HS-5 (cell line): ENCODE data around the gene SPINK14.

Experiments
- DNase-seq: peaks from one replicate; pipeline ENCODE4 v3.0.0-alpha.2; 2012; ENCODE audit warnings: low read depth

The SPINK14 gene, protein sequence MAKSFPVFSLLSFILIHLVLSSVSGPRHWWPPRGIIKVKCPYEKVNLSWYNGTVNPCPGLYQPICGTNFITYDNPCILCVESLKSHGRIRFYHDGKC

DNA sequence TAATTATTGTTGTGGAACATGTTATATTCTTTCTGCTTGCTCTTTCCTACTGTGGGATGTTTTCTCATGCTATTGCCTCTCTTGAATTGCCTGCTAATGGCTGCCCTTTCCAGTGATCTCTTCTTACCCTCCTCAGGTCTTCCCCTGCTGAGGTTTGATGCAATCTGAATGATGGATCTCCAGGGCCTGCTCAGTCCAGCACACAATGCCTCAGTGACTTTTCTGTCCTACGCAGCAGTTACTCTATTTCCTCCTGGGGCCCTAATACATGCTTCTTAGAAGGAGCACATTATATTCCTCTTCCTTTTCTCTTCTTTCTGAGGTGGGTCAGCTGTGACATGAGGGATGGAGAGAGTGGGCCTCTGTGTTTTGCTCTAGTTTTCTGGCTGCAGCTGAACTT lies at the start of gene SPINK14:
Gene SPINK14, plus strand, starts transcription at position 301 of the 400 bp plus-strand sequence. CDS start 1,187 bp downstream, outside the sequence.
- no peak for DNase-seq

- no peak for DNase-seq
Observed at GRCh38 chr5:148120317-148120716, 48.0 kb upstream of the SPINK14 start.

GRCh38 chr5:148125641-148126040 lies 42.7 kb upstream of the SPINK14 start:
- no peak for DNase-seq

DNA sequence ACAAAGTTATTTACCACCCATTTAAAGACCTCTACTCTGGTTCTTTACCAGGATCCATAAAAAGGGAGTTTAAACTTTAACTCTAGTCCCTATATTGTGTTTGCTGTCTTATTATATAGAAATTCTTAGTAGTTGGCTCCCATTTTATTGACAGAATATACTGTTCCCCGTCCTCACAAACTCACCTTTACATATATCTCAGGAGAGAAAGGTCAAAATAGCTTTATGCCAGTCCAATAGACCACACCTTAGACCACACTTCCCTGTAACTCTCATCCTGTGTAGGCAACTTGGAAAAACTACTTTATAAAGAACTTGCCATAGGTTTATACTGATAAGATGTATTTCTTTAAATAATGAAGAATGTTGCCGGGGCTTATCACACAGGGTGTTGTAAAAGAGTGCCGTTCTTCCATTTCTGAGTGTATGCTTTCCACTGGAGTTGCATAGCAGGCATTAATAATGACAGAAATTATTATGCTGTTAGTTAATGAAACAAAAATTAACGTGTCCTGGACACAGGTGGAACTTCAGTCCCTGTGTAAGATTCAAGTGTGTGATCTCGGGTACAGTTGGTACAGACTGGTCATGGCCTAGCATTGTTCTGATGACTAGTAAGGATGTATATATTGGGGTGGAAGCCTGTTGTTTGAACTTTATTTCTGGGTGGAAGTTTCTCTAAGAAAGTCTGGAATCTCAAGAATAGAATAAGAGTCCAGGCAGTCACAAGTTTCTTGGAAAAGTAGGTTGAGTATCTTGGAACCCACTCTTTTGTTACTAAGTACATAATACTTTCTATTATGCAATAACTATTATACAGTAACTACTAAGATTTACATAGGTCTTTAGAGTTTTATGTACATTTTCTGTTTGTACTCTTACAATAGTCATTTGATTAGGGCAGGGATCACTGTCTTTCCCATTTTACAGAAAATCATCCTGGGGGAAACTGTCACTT lies 33.0 kb upstream of the SPINK14 start:
- DNase-seq = no peak

DNA sequence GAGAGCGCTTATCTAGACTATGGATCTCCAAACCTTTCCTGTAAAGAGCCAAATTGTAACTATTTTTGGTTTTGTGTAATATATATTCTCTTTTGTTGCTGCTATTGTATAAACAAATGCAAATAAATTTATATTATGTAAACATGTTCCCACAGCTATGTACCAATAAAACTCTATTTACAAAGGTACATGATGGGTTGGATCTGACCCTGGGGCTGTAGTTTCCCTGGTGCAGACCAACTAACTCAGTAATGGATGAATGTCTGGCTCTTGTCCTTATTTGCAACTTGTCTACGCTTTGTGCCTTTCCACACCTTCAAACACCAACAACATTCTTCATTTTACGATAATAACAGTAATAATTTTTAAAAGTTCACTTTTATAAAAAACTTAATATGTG lies 27.5 kb upstream of the SPINK14 start:
- DNase-seq = no peak

- DNase-seq = no peak
Observed at GRCh38 chr5:148141645-148142044, 26.7 kb upstream of the SPINK14 start.

- peak; percentile 33 for DNase-seq
Observed at GRCh38 chr5:148145916-148146315, 22.4 kb upstream of the SPINK14 start.

DNA sequence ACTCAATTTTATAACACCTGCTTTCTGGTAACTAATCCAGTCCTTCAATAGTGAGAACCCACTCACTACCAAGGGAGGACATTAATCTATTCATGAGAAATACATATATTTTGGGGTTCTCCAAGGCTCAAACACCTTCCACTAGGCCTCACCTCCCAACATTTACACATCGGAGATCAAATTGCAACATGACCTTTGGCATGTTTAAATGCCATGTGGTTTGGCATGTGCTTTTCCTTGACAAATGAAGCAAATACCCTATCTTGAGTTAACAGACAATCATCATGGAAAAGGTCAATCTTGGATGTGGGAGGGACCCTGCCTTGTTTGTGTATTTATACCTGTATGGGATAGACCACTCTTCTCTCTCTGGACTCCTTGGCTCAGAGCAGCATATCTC lies 21.9 kb upstream of the SPINK14 start:
- no peak for DNase-seq

DNA sequence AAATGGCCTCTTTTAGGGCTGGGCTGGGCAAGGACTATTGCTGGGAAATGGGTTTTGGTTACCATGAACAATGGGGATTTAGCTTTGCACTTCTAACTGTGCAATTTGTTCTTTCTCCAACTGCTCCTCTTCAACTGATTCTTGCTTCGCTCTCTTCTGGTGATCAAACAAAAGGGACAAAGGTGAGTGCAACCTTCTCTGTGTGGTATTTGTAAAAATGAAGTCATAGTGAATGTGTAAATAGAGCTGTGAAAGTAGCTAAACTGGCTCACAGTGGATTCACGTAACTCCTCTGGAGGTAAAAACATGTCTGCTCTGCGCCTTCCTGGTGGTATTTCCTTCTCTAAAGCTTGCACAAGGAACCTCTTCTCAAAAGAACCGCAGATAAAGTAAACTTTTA lies 20.9 kb upstream of the SPINK14 start:
- no peak for DNase-seq

DNA sequence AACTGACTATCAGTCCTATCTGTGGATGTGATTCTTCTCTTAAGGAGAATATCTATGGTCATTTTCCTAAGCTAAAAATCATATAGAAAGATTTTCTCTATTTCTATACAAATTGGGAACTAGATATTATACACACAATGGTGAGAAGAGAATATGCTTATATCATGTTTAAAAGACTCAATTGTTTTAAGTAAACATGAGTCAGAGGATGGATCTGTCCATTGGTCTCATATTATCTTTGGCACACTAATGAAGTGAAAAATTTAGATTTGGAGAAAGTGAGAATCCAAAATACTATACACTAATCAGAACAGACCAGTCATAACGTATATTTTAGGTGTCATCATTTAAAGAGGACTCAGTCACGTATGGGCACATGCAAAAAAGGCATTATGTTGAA lies 16.5 kb upstream of the SPINK14 start:
- no peak for DNase-seq

GRCh38 chr5:148152781-148153180 lies 15.6 kb upstream of the SPINK14 start:
- no peak for DNase-seq

- no peak for DNase-seq
Observed at GRCh38 chr5:148156609-148157008, 11.7 kb upstream of the SPINK14 start.

DNA sequence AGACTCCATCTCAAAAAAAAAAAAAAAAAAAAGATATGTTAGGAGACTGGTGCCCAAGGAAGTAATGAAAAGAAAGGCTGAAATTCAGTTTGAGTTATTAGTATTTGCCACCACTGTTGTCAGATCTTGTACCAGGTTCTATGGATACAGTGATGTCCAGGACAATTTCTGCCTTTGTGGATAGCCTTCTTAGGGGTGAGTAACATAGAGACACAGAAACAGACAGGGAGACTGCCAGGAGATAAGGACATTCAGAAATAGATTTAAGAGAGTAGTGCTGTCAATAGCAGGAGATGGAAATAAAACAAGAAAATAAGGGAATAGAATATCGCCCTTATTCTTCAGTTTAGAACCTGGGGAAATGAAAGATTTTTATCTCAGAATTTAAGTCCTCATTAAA lies 6.3 kb upstream of the SPINK14 start:
- DNase-seq = no peak

GRCh38 chr5:148163345-148163744 lies 5.0 kb upstream of the SPINK14 start:
- no peak for DNase-seq

DNA sequence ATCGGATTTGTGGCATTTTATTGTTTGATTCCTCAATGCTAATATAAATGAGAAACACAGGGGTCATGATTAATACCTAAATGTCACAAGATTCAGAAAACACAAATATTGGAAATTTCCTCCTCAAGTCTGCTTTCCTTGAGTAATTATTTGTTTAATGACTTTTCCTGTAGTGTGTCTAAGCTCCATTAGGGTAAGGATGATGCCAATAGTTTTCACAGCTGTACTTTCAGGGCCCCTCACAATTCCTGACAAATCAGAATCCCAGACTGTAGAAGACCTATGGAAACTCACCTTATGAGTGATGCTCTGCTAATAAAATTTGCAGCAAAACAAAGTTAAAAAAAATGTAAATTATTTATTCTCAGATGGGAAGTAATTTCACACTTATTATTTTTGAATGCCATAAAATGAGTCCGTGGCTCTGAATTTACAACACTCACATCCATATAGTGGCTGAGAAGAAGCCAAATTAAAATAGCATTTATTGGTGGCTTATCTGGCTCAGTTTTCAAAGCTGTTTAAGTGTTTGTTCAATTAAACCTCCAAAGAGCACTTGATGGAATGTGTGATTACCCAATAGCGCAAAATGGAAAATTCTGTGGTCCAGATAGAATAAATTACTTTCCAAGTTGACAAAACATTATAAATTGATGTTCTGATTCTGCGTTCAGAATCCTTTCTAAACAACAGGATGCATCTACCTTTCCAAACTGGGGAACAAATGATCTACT lies 1.6 kb upstream of the SPINK14 start:
- DNase-seq = no peak

- DNase-seq = no peak
Observed at GRCh38 chr5:148172377-148172776, 4.0 kb downstream of the SPINK14 start.

DNA sequence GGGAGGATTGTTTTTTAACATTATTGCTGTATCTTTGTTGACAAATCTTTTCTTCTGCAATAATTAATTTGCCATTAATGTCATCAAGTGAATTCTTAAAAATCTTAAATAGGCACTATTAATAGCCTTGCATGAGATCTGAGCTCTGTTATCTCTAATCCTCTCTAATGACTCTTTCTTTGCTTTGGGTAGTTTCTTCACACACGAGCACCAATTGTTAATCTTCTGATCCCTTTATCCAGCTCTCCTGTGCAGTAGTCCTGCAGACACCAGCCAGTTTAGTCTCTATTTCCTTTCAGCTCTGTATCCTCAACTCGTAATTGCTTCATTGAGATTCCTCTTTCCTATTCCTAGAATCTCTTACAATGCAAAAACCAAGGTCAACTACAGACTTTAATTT lies 8.1 kb downstream of the SPINK14 start:
- DNase-seq = no peak

DNA sequence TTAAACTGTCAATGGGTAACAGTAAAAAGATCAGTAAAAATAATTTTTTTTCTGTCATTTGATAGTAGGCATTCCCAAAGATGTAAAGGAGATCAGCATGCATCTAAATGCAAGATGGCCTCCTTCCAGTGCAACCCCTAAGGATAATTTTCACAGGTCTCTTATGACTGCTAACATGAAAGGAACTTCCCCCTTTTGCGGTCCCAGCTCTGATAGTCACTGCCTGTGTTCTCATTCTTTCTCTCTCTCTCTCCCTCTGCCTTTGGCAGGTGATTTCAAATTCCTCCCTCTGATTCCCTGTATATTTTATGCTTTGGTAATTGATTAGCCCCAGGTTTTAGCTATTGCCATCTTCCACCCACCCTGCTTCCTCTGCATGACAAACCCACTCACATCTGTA lies 8.9 kb downstream of the SPINK14 start:
- no peak for DNase-seq

- peak; percentile 43 for DNase-seq
Observed at GRCh38 chr5:148179234-148179824, 11.0 kb downstream of the SPINK14 start.

GRCh38 chr5:148186248-148187003 lies 18.1 kb downstream of the SPINK14 start:
- DNase-seq = peak; percentile 75

GRCh38 chr5:148191010-148191409 lies 22.7 kb downstream of the SPINK14 start:
- no peak for DNase-seq

GRCh38 chr5:148193202-148193601 lies 24.9 kb downstream of the SPINK14 start:
- no peak for DNase-seq
